Erythroblast (primary cell): ENCODE results near the gene OR52E2.

Source experiments
- GATA1 ChIP-seq: IDR thresholded peaks from 2 replicates; pipeline ENCODE4 v1.6.1; 2011; ENCODE audit warnings: low read depth, mild to moderate bottlenecking, control low read depth, low read length, moderate library complexity
- POLR2A ChIP-seq: IDR thresholded peaks from 2 replicates; pipeline ENCODE4 v1.6.1; 2011; ENCODE audit warnings: mild to moderate bottlenecking, low read length

DNA sequence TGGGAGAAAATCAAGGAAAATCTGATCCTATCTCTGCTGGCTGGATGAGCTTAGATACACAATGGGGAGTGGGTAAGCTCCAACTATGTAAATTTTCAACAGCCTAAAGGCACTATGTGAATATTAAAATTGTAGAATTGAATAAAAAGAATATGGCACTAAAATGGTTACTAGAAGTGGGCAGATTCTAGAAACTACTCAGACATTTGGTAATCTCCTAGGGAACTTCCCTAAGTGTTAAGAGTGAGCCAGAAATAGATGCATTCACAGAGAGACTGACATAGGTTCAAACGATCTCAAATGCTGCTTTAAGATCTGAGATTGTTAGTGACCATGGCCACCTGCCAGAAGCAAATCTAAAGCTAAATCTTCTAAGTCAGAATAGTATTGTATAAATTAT is 5.6 kb upstream of the OR52E2 start:
- TF ChIP-seq POLR2A (no peak), GATA1 (no peak)
